HG02588 (cell line): Measurements from ENCODE around the gene TTC7B.

Experiments
- ATAC-seq: cut with Tn5 transposase; IDR thresholded peaks from one replicate; pipeline ENCODE4 v1.9.1; 2021; ENCODE audit warnings: mild to moderate bottlenecking, moderate library complexity; ENCODE audit not compliant: unreplicated experiment

TTC7B gene

GRCh38 chr14:90805662-90806540 lies 10.3 kb downstream of the TTC7B start:
- no peak for ATAC-seq

GRCh38 chr14:90805084-90805391 lies 11.2 kb downstream of the TTC7B start:
- no peak for ATAC-seq

DNA sequence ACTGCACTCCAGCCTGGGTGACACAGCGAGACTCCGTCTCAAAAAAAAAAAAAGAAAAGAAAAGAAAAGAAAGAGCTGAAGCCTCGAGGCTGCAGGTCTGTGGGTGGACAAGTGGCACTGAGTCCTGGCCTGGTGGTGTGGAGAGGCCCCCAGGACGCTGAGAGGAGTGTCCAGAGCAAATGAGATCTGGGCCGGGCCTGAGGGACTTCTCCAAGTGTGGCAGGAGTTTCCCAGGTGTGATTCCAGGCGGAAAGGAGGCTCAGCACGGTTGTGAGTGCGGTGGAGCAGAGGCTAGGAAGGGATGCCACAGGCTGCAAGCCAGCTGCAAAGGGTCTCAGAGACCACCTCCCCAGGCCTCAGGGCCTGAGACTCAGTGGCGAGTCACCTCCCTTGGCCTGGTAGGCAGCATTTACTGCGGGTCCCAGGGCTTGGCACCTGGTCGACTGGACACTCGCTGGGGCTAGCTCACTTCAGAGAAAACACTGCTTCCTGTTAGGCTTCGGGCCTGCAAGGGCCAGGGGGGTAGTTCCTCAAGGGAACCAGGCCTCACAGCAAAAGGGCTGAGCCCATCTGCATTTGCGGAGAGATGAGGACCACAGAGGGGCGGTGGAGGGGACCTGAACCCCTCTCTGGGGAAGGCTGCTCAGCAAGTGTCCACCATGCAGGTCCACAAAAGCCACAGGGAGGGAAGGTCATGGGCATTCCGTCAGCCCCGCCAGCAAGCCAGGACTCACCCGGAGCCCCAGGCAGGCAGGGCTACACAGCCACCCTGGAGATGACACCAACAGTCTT lies 11.7 kb downstream of the TTC7B start:
- no peak for ATAC-seq

GRCh38 chr14:90803249-90803648 lies 13.0 kb downstream of the TTC7B start:
- ATAC-seq: no peak

- ATAC-seq: no peak
These were observed 16.8 kb downstream of the TTC7B start for GRCh38 chr14:90799420-90799819.

- ATAC-seq: no peak
These were observed 18.3 kb downstream of the TTC7B start for GRCh38 chr14:90797919-90798318.

DNA sequence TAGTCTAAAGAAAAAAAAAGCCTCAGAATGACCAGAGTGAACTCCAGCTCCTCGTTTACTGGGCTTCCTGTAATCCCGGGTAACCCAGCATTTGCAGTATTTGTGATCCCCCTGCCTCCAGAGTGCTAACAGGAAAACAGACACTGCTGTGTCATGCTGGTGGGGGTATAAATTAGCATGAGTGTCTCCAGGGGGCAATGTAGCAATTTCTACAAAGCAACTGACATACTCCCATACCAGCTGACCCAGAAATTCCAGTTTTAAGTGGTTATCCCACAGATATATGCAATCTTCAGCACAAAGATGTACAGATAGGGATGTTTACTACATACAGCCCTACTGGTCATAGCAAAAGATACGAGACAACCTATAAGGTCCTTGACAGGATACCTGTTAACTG lies 18.8 kb downstream of the TTC7B start:
- no peak for ATAC-seq

- no peak for ATAC-seq
These were observed 19.9 kb downstream of the TTC7B start for GRCh38 chr14:90796329-90796728.

DNA sequence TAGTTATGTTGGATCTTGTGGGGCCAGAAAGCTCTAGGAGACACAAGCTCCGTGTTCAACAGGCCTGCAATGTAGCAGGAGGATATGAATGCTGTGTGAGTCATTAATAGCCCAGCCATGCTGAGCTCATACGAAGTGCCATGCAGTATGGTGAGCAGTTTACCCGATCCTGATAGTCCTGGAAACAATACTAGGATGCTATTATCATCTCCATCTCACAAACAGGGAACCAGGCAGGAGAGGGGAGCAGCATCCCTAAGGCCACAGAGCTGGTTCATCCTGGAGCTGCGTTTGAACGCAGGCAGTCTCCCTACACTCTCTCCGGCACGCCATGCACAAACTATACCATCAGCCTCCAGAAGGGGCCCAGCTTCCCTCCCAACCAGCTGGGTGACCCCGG lies 20.5 kb downstream of the TTC7B start:
- no peak for ATAC-seq

DNA sequence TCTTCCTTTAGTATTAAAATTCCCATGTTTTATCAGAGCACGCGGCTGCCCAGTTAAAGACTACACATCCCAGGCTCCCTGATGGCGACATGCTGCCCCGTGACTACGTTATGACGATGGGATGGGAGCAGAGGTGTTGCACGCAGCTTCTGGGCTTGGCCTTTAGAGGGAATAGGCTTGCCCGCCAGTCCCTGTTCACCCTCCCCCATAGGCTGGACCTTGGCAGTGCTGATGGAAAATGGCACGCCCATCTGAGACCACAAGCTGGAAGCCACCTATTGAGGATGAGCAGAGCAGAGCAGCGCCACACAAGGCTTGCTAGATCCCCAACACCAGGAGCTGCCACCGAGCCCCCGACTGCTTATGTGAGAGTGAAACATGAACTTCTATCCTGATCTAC lies 24.7 kb downstream of the TTC7B start:
- ATAC-seq: no peak

GRCh38 chr14:90788031-90788430 lies 28.2 kb downstream of the TTC7B start:
- ATAC-seq: no peak

- no peak for ATAC-seq
These were observed 30.3 kb downstream of the TTC7B start for GRCh38 chr14:90785876-90786450.

DNA sequence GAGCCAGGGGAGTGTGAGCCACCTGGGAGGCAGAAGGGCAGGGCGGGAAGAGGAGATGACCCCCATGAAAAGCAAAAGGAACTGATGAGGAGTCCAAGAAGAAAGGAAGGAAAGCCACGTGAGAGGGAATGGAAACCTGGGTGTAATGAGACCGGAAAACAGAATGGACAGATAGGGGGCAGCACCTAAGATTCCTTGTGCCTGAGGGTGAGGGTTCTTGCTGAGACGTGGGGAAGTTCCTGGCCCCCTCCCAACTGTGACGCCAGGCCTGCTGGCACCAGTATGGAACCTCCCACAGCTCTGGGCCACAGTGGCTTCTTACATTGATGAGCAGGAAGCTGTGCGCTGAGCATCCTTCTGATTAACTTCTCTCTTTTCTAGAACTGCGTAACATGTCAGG lies 30.8 kb downstream of the TTC7B start:
- no peak for ATAC-seq

DNA sequence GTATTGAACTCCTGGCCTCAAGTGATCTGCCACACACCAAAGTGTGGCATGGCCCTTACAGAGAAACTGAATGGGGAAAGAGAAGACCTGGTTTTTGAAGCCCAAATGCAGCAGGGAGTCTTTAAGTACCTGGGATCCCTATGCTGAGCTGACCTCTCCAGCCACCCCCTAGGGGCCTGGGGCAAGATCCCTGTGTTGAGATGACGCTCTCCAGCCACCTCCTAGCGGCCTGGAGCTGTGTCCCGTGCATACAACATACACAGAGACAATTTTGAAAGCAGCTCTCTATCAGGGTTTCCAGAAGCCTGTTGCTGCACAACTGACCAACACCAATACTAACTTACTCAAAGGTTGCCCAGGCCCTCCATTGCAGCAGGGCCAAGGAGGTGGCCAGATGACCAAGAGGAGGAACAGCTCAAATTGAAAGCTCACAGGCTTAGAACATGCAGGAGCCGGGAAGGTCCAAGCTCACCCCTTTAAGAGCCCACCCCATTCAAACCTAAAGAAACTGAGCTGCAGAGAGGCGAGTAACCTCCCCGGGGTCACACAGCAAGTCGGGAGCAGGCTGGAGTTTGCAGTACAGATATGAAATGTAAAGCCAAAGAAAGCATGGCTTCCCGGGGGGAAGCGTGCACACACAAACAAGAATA lies 31.5 kb downstream of the TTC7B start:
- no peak for ATAC-seq

DNA sequence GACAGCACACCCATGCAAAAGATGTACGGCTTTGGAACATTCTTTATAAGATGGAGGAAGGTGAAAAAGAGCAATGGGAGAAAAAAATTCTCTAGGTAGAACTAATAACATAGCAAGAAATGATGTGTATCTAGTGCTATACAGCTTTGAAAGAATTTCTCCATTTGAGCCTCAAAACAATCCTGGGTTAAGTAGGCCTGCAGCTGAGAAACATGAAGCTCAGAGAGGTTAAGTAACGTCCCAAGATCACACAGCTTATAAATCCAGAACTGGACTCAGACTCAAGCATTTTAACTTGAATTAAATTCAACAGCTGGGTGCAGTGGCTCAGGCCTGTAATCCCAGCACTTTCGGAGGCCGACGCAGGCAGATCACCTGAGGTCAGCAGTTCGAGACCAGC lies 32.9 kb downstream of the TTC7B start:
- ATAC-seq: no peak

- ATAC-seq: no peak
These were observed 33.3 kb downstream of the TTC7B start for GRCh38 chr14:90782892-90783291.

DNA sequence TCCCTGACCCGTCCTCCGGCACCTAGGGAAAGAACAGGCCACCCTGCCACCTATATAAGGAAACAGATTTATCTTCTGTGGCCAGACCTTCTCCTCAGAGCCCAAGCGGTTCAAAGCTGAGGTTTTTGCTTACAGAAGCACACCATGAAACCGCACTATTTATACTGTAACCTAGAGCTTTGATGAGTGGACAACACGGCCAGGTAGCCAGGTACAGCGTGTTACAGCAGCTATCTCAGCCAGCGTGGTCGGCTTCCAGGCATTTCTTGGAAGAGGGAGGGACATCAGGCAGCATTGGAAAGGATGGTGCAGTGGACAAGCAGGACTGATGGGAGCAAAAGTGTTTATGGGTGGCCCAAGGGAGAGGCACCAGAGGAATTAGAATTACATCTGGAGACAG lies 34.4 kb downstream of the TTC7B start:
- no peak for ATAC-seq

GRCh38 chr14:90781344-90781761 lies 34.9 kb downstream of the TTC7B start:
- ATAC-seq: no peak

DNA sequence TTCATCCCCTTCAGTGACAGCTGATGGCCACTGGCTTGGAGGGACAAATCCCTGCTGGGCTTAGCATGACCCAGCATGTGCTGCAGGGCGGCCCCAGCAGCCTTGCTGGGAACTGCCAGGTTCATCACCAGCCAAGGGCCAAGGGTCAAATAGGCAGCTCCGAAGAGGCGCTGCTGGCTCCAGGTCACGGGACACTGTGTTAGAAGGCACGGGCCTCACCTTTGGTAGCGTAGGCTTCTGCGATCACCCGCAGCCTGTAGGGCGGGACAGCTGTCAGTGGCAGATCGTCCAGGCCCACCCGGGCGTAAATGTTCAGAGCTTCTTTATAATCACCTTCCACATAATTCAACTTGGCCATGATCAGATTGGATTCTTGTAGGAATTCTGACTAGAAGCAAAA lies 35.7 kb downstream of the TTC7B start:
- no peak for ATAC-seq

GRCh38 chr14:90778571-90779255 lies 37.5 kb downstream of the TTC7B start:
- ATAC-seq: no peak
